Neuron (in vitro differentiated cells): ENCODE data around the gene PLEKHA8.

Source experiments
- H2AFZ ChIP-seq: one replicate; pipeline ENCODE4 v1.6.1; 2013; ENCODE audit warnings: low read depth, mild to moderate bottlenecking, inconsistent platforms, low read length, moderate library complexity
- H3K27me3 ChIP-seq: one replicate; pipeline ENCODE4 v1.6.1; 2013; ENCODE audit warnings: low read length; ENCODE audit not compliant: insufficient read depth
- H3K36me3 ChIP-seq: one replicate; pipeline ENCODE4 v1.6.1; 2013; ENCODE audit warnings: low read length; ENCODE audit not compliant: insufficient read depth
- H3K4me1 ChIP-seq: one replicate; pipeline ENCODE4 v1.6.1; 2013; ENCODE audit warnings: low read length; ENCODE audit not compliant: insufficient read depth
- H3K4me3 ChIP-seq: 2 replicates; pipeline ENCODE4 v1.5.1; 2013; ENCODE audit warnings: mild to moderate bottlenecking, low read length, moderate library complexity
- H3K9me3 ChIP-seq: one replicate; pipeline ENCODE4 v1.6.1; 2013; ENCODE audit warnings: low read length

Gene PLEKHA8

GRCh38 chr7:30028749-30029635 is 780 bp downstream of the PLEKHA8 start:
- Histone ChIP-seq H3K27me3 (no peaks in the 10 kb centered on the region), H3K9me3 (no peaks in the 10 kb centered on the region), H3K36me3 (peaks cover 12% of the 10 kb centered on the region), H2AFZ (peak overlapping the region; percentile 89), H3K4me1 (peaks cover 43% of the 10 kb centered on the region), H3K4me3 (peak overlapping the region; percentile 75)

- H3K27me3 ChIP-seq = no peaks in the 10 kb centered on the region
Observed at GRCh38 chr7:30029696-30030095, 1.5 kb downstream of the PLEKHA8 start.

GRCh38 chr7:30032310-30033125 is 4.3 kb downstream of the PLEKHA8 start:
- peaks cover 30% of the 10 kb centered on the region for H3K4me1 ChIP-seq
- peaks cover 33% of the 10 kb centered on the region for H3K36me3 ChIP-seq
- no peak overlapping the region for H2AFZ ChIP-seq
- H3K9me3 ChIP-seq = no peaks in the 10 kb centered on the region
- no peaks in the 10 kb centered on the region for H3K27me3 ChIP-seq
- H3K4me3 ChIP-seq = no peak overlapping the region

More at GRCh38 chr7:30029696-30030095, 1.5 kb downstream of the PLEKHA8 start:
- H2AFZ ChIP-seq = no peak overlapping the region
- peaks cover 18% of the 10 kb centered on the region for H3K36me3 ChIP-seq
- peak overlapping the region; percentile 75 for H3K4me3 ChIP-seq
- no peaks in the 10 kb centered on the region for H3K9me3 ChIP-seq
- peaks cover 43% of the 10 kb centered on the region for H3K4me1 ChIP-seq

- Histone ChIP-seq H3K27me3 (no peaks in the 10 kb centered on the region), H2AFZ (no peak overlapping the region), H3K4me1 (peaks cover 25% of the 10 kb centered on the region), H3K9me3 (no peaks in the 10 kb centered on the region), H3K36me3 (peaks cover 36% of the 10 kb centered on the region), H3K4me3 (no peak overlapping the region)
Observed at GRCh38 chr7:30034501-30034900, 6.3 kb downstream of the PLEKHA8 start.

GRCh38 chr7:30036220-30036619 is 8.0 kb downstream of the PLEKHA8 start:
- Histone ChIP-seq H3K9me3 (no peaks in the 10 kb centered on the region), H3K27me3 (no peaks in the 10 kb centered on the region), H3K4me1 (peaks cover 8% of the 10 kb centered on the region)

GRCh38 chr7:30038196-30038980 is 10.2 kb downstream of the PLEKHA8 start:
- Histone ChIP-seq H3K9me3 (peaks cover 4% of the 10 kb centered on the region), H3K36me3 (peaks cover 38% of the 10 kb centered on the region), H3K4me1 (no peaks in the 10 kb centered on the region), H3K27me3 (no peaks in the 10 kb centered on the region), H3K4me3 (no peak overlapping the region), H2AFZ (no peak overlapping the region)

More at GRCh38 chr7:30036220-30036619, 8.0 kb downstream of the PLEKHA8 start:
- Histone ChIP-seq H3K36me3 (peaks cover 36% of the 10 kb centered on the region), H2AFZ (no peak overlapping the region), H3K4me3 (no peak overlapping the region)

GRCh38 chr7:30040938-30041337 is 12.7 kb downstream of the PLEKHA8 start:
- Histone ChIP-seq H2AFZ (no peak overlapping the region), H3K4me1 (no peaks in the 10 kb centered on the region), H3K36me3 (peaks cover 34% of the 10 kb centered on the region), H3K9me3 (peaks cover 4% of the 10 kb centered on the region), H3K27me3 (no peaks in the 10 kb centered on the region), H3K4me3 (no peak overlapping the region)

DNA sequence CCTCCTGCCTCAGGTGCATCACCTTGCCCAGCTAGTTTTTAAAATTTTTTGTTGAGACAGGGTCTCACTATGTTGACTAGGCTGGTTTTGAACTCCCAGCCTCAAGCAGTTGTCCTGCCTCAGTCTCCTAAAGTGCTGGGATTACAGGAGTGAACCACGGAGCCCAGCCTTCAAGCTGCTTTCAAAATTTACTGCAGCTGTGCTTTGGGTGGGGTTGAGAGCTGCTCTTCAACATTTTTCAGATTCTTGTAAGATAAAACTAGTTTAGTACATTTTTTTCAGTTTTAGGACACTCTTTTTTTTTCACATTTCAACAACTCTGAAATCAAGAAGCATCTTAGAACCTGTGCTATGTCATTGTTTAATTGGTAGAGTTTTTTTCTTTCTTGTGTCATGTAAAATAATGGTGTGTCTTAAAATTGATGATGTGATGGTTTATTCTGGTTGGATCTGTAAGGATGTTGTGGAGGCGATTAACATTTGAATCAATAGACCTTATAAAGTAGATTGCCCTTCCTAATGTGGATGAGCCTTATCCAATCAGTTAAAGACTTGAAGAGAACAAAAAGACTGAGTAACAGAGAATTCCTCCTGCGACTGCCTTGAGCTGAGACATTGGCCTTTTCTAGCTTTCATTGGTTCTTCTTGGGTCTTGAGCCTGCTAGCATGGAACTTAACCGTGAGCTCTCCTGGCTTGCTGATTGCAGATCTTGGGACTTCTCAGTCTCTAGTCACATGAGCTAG is 13.5 kb downstream of the PLEKHA8 start:
- no peaks in the 10 kb centered on the region for H3K27me3 ChIP-seq
- no peak overlapping the region for H2AFZ ChIP-seq
- H3K4me1 ChIP-seq = no peaks in the 10 kb centered on the region
- peaks cover 4% of the 10 kb centered on the region for H3K9me3 ChIP-seq
- H3K36me3 ChIP-seq = peaks cover 39% of the 10 kb centered on the region
- no peak overlapping the region for H3K4me3 ChIP-seq

- Histone ChIP-seq H3K4me1 (no peaks in the 10 kb centered on the region), H3K27me3 (no peaks in the 10 kb centered on the region), H2AFZ (no peak overlapping the region), H3K4me3 (no peak overlapping the region), H3K36me3 (peaks cover 65% of the 10 kb centered on the region), H3K9me3 (peaks cover 4% of the 10 kb centered on the region)
Observed at GRCh38 chr7:30046127-30046770, 18.0 kb downstream of the PLEKHA8 start.

GRCh38 chr7:30047124-30047523 is 18.9 kb downstream of the PLEKHA8 start:
- Histone ChIP-seq H3K9me3 (peaks cover under 1% of the 10 kb centered on the region), H3K27me3 (no peaks in the 10 kb centered on the region), H3K4me1 (no peaks in the 10 kb centered on the region), H3K4me3 (no peak overlapping the region), H3K36me3 (peaks cover 68% of the 10 kb centered on the region), H2AFZ (no peak overlapping the region)

DNA sequence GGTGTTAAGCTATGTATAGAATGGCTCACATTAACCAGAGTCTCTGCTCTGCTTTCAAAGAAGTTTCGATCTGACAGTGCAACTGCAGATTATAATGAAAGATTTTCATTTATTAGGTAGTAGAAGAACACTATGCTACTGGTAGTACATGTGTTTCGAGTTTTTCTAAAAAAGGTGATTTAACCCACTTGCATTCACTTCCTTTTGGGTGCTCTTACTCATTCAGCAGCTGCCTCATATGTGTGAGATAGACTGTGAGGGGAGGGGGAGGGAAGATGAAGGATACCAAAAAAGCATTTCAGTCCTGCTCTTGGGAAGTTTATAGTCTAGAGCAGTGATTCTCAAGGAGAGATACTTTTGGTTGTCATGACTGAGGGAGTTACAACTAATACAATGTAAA is 20.4 kb downstream of the PLEKHA8 start:
- H3K4me1 ChIP-seq = no peaks in the 10 kb centered on the region

DNA sequence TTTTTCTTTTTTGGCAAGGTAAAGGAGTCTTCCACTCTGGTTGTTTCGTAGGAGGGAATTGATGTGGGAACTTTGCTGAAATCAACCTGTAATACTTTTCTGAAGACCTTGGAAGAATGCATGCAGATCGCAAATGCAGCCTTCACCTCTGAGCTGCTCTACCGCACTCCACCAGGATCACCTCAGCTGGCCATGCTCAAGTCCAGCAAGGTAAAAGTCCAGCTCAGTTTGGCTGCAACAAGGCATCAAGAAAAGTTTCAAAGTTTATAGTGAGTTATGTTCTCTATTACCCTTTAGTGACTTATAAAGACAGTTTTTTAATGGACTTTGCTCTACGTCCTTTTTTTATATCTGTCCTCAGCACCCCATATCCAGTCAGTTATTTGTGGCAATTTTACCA is 21.0 kb downstream of the PLEKHA8 start:
- peaks cover 76% of the 10 kb centered on the region for H3K36me3 ChIP-seq

More for the DNA sequence above, 20.4 kb downstream of the PLEKHA8 start:
- Histone ChIP-seq H3K4me3 (no peak overlapping the region), H2AFZ (no peak overlapping the region), H3K36me3 (peaks cover 71% of the 10 kb centered on the region), H3K9me3 (no peaks in the 10 kb centered on the region), H3K27me3 (no peaks in the 10 kb centered on the region)

More for the DNA sequence above, 21.0 kb downstream of the PLEKHA8 start:
- H3K27me3 ChIP-seq = no peaks in the 10 kb centered on the region
- no peak overlapping the region for H2AFZ ChIP-seq
- no peak overlapping the region for H3K4me3 ChIP-seq
- H3K4me1 ChIP-seq = no peaks in the 10 kb centered on the region
- H3K9me3 ChIP-seq = no peaks in the 10 kb centered on the region
